ENCODE measurements around the gene GYPA.
A peak's percentile ranks its signal among the peaks of the same experiment; 100 is the strongest.
"Not testable (repeated sequence)": the region's sequence is repeated elsewhere in the genome, so short reads cannot be mapped to it uniquely, and the experiment has no call there.

The GYPA gene

GRCh38 chr4:144128709-144129320 is 11.7 kb downstream of the GYPA start:
- not testable (repeated sequence) for FAIRE-seq

GRCh38 chr4:144125109-144125508 is 15.4 kb downstream of the GYPA start:
- not testable (repeated sequence) for FAIRE-seq

GRCh38 chr4:144123982-144124635 is 16.4 kb downstream of the GYPA start:
- peak; percentile 50 for FAIRE-seq

- FAIRE-seq, result not testable (repeated sequence)
Measured at GRCh38 chr4:144123269-144123668, 17.2 kb downstream of the GYPA start.

- FAIRE-seq, result not testable (repeated sequence)
Measured at GRCh38 chr4:144119752-144120151, 20.8 kb downstream of the GYPA start.

GRCh38 chr4:144115519-144115918 is 25.0 kb downstream of the GYPA start:
- no peak for FAIRE-seq

- FAIRE-seq, result no peak
Measured at GRCh38 chr4:144113546-144113945, 27.0 kb downstream of the GYPA start.

GRCh38 chr4:144104509-144105130 is 35.9 kb downstream of the GYPA start:
- no peak for FAIRE-seq

GRCh38 chr4:144097776-144098175 is 42.7 kb downstream of the GYPA start:
- FAIRE-seq, result not testable (repeated sequence)

GRCh38 chr4:144093995-144094394 is 46.5 kb downstream of the GYPA start:
- FAIRE-seq, result not testable (repeated sequence)

GRCh38 chr4:144091181-144091580 is 49.3 kb downstream of the GYPA start:
- FAIRE-seq, result not testable (repeated sequence)

- FAIRE-seq, result no peak
Measured at GRCh38 chr4:144090744-144091143, 49.8 kb downstream of the GYPA start.

GRCh38 chr4:144082053-144082452 is 58.5 kb downstream of the GYPA start:
- FAIRE-seq, result not testable (repeated sequence)

- FAIRE-seq, result not testable (repeated sequence)
Measured at GRCh38 chr4:144080135-144080534, 60.4 kb downstream of the GYPA start.

GRCh38 chr4:144078746-144079145 is 61.8 kb downstream of the GYPA start:
- FAIRE-seq, result not testable (repeated sequence)

- not testable (repeated sequence) for FAIRE-seq
Measured at GRCh38 chr4:144061556-144061955, 79.0 kb downstream of the GYPA start.

- not testable (repeated sequence) for FAIRE-seq
Measured at GRCh38 chr4:144060234-144060859, 80.2 kb downstream of the GYPA start.

All from G401.6 (cell line).